LNCaP clone FGC (cell line): ENCODE data around the gene SERPINA10.

Experiments
- DNase-seq: peaks from one replicate; pipeline ENCODE4 v3.0.0-alpha.2; 2011; ENCODE audit warnings: low read depth
- H3K4me3 ChIP-seq: 2 replicates; pipeline ENCODE4 v1.5.1; 2011; ENCODE audit warnings: mild to moderate bottlenecking, low read depth, low read length, control low read depth
- CTCF ChIP-seq: IDR thresholded peaks from 2 replicates; pipeline ENCODE4 v1.5.1; 2012; ENCODE audit warnings: mild to moderate bottlenecking; ENCODE audit not compliant: control insufficient read depth, insufficient read depth; ENCODE audit errors: extremely low read depth

Gene SERPINA10

GRCh38 chr14:94293578-94293924 lies 483 bp upstream of the SERPINA10 start:
- no peak for TF ChIP-seq CTCF
- H3K4me3 ChIP-seq, result no peak overlapping the region
- DNase-seq, result no peak

- TF ChIP-seq CTCF, result no peak
- H3K4me3 ChIP-seq, result no peak overlapping the region
- DNase-seq, result no peak
These were observed 569 bp downstream of the SERPINA10 start for GRCh38 chr14:94292526-94292871.

- no peak for DNase-seq
- TF ChIP-seq CTCF, result no peak
- no peak overlapping the region for H3K4me3 ChIP-seq
These were observed 1.1 kb downstream of the SERPINA10 start for GRCh38 chr14:94291906-94292525.

DNA sequence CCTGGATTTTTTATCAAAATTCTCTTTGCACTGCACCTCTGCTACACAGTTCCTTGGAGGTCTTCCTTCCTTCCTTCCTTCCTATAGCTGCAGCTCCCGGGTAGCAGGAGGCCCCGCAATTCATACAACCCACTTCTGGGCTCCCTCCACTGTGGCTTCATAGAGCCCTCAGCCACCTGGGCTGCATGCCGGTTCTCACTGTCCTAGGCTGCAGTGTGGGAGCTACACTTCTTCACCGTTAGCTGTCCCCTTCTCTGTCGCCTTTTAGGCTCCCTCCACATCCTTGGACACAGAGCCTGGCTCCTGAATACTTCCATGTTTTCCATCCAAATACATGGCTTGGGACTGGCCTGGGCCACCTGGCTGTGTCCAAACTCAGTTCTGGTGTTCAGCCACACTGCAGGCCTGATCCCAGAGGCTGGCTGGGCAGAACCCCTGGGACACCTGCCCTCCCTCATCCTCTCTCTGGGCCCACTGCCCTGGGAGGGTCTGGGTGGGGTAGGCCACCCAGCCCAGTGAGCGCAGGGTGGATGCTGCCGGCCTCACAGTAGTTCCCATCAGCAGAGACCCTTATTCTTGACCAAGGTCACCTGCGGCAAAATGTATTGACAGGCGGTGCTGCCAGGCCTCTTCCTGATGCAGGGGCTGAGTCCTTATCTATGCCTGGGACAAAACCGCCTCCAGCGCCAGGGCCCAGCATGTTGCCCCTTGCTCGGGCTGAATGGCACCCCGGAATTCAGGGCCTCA lies 1.7 kb downstream of the SERPINA10 start:
- DNase-seq, result no peak
- no peak for TF ChIP-seq CTCF
- no peak overlapping the region for H3K4me3 ChIP-seq

GRCh38 chr14:94290197-94290596 lies 2.9 kb downstream of the SERPINA10 start:
- no peak overlapping the region for H3K4me3 ChIP-seq
- no peak for DNase-seq
- TF ChIP-seq CTCF, result no peak

- no peak for TF ChIP-seq CTCF
- DNase-seq, result no peak
- H3K4me3 ChIP-seq, result no peak overlapping the region
These were observed 4.2 kb downstream of the SERPINA10 start for GRCh38 chr14:94288610-94289465.
